ENCODE measurements around the gene GNB3. TPM values are rescaled to one million over a fixed set of nuclear protein-coding genes. Genes with fewer than 3 reads are reported as not detected.

GNB3 gene
- total RNA-seq, 1 donor from 2014 or later, result 16.6 TPM

DNA sequence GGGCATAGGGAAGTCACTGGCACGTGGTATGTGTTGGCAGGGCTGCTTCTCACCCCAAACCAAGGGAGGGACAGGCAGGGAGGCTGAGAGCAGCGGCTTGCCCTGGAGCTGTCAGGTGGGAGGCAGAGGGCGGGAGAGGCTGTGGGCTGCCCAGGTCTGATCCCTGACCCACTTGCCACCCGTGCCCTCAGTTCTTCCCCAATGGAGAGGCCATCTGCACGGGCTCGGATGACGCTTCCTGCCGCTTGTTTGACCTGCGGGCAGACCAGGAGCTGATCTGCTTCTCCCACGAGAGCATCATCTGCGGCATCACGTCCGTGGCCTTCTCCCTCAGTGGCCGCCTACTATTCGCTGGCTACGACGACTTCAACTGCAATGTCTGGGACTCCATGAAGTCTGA is 4.7 kb downstream of the GNB3 start:
- Mint-ChIP-seq H3K27ac (ENCODE audit: unreplicated experiment) (no peak overlapping the region), H3K27me3 (ENCODE audit: low read depth, unreplicated experiment) (no peaks in the 10 kb centered on the region), H3K4me1 (ENCODE audit: low read depth, unreplicated experiment) (no peaks in the 10 kb centered on the region), H3K4me3 (ENCODE audit: unreplicated experiment) (no peak overlapping the region), H3K36me3 (ENCODE audit: low read depth, unreplicated experiment) (peaks cover 13% of the 10 kb centered on the region), H3K9me3 (ENCODE audit: unreplicated experiment) (no peaks in the 10 kb centered on the region)
- DNase-seq (ENCODE audit: low read depth), result no peak
- peaks cover 34% of the 10 kb centered on the region for H3K79me2 ChIP-seq (ENCODE audit: insufficient read depth, low read length)
- no peak overlapping the region for H3K4me3 ChIP-seq (ENCODE audit: insufficient read depth, low read depth, low read length)
- no peak for FAIRE-seq
- no peaks in the 10 kb centered on the region for H3K27me3 ChIP-seq (ENCODE audit: insufficient read depth, low read length)
- H3K9ac ChIP-seq (ENCODE audit: low read length), result no peak overlapping the region
- H3K9me3 ChIP-seq (ENCODE audit: insufficient read depth, low read depth, low read length), result no peaks in the 10 kb centered on the region
- H3K36me3 ChIP-seq (ENCODE audit: insufficient read depth, low read length), result peaks cover 36% of the 10 kb centered on the region
- H4K20me1 ChIP-seq (ENCODE audit: insufficient read depth, low read length), result peaks cover 33% of the 10 kb centered on the region
- no peak for TF ChIP-seq EZH2 (IDR thresholded peaks at IDR 0.05; ENCODE audit: insufficient read depth, low read length)
- TF ChIP-seq, protein P1, sequence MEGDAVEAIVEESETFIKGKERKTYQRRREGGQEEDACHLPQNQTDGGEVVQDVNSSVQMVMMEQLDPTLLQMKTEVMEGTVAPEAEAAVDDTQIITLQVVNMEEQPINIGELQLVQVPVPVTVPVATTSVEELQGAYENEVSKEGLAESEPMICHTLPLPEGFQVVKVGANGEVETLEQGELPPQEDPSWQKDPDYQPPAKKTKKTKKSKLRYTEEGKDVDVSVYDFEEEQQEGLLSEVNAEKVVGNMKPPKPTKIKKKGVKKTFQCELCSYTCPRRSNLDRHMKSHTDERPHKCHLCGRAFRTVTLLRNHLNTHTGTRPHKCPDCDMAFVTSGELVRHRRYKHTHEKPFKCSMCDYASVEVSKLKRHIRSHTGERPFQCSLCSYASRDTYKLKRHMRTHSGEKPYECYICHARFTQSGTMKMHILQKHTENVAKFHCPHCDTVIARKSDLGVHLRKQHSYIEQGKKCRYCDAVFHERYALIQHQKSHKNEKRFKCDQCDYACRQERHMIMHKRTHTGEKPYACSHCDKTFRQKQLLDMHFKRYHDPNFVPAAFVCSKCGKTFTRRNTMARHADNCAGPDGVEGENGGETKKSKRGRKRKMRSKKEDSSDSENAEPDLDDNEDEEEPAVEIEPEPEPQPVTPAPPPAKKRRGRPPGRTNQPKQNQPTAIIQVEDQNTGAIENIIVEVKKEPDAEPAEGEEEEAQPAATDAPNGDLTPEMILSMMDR (IDR thresholded peaks at IDR 0.05; ENCODE audit: insufficient read depth, low read depth, low read length), result no peak
- H3K27ac ChIP-seq (ENCODE audit: low read depth, low read length), result no peak overlapping the region
- H3K4me1 ChIP-seq (ENCODE audit: insufficient read depth, low read length), result peaks cover 2% of the 10 kb centered on the region
- no peak overlapping the region for H2AFZ ChIP-seq (ENCODE audit: low read depth, low read length)
- H3K4me2 ChIP-seq (ENCODE audit: low read length), result no peak overlapping the region

DNA sequence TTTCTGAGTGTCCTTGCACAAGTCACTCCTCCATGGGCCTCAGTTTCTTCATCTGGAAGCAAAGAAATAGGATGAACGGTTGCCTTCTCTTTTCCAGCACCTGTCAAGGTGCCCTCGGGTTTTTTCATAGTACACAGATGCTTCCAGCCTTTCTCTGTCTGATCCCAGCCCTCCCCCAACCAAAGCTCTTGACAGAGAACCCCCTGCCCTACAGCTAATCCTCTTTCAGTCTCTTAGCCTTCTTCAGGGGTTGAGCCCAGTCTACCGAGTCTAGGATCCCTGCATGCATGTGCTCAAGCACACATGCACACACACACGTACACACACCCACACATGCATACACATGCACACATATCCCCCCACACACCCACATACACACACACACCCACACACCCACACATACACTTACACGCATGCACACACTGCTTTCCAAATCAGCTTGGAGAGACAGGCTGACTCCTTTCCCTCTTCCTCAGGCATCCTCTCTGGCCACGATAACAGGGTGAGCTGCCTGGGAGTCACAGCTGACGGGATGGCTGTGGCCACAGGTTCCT is 5.7 kb downstream of the GNB3 start:
- H3K4me1 ChIP-seq (ENCODE audit: insufficient read depth, low read length), result peaks cover 8% of the 10 kb centered on the region
- no peak overlapping the region for H3K27ac ChIP-seq (ENCODE audit: low read depth, low read length)
- H3K4me2 ChIP-seq (ENCODE audit: low read length), result no peak overlapping the region
- H2AFZ ChIP-seq (ENCODE audit: low read depth, low read length), result no peak overlapping the region
- H3K4me1 Mint-ChIP-seq (ENCODE audit: low read depth, unreplicated experiment), result peaks cover 1% of the 10 kb centered on the region
- H3K9me3 ChIP-seq (ENCODE audit: insufficient read depth, low read depth, low read length), result no peaks in the 10 kb centered on the region
- no peaks in the 10 kb centered on the region for H3K27me3 Mint-ChIP-seq (ENCODE audit: low read depth, unreplicated experiment)
- no peak for TF ChIP-seq EZH2 (IDR thresholded peaks at IDR 0.05; ENCODE audit: insufficient read depth, low read length)
- TF ChIP-seq, protein P1 (IDR thresholded peaks at IDR 0.05; ENCODE audit: insufficient read depth, low read depth, low read length), result no peak
- H3K4me3 ChIP-seq (ENCODE audit: insufficient read depth, low read depth, low read length), result no peak overlapping the region
- no peaks in the 10 kb centered on the region for H3K27me3 ChIP-seq (ENCODE audit: insufficient read depth, low read length)
- DNase-seq (ENCODE audit: low read depth) (no peak), FAIRE-seq (no peak)
- H3K36me3 ChIP-seq (ENCODE audit: insufficient read depth, low read length), result peaks cover 36% of the 10 kb centered on the region
- no peak overlapping the region for H3K9ac ChIP-seq (ENCODE audit: low read length)
- H3K79me2 ChIP-seq (ENCODE audit: insufficient read depth, low read length), result peaks cover 40% of the 10 kb centered on the region
- H3K27ac Mint-ChIP-seq (ENCODE audit: unreplicated experiment), result no peak overlapping the region
- no peak overlapping the region for H3K4me3 Mint-ChIP-seq (ENCODE audit: unreplicated experiment)
- no peaks in the 10 kb centered on the region for H3K9me3 Mint-ChIP-seq (ENCODE audit: unreplicated experiment)
- peaks cover 13% of the 10 kb centered on the region for H3K36me3 Mint-ChIP-seq (ENCODE audit: low read depth, unreplicated experiment)
- peaks cover 38% of the 10 kb centered on the region for H4K20me1 ChIP-seq (ENCODE audit: insufficient read depth, low read length)

DNA sequence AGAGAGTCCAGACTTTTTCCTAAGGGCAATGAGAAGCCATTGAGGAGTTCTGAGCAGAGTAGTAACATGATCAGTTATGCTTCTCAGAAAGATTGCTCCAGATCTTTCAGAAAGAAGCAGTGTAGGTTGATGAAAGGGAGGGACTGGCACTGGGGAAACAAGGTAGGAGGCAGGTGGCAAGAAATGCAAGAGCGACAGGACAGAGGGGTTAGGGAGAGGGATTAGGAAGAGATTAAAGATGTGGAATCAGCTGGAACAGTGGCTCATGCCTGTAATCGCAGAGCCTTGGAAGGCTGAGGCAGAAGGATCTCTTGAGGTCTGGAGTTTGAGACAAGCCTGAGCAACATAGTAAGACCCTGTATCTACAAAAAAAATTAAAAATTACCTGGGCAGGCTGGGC is 7.0 kb downstream of the GNB3 start:
- Histone ChIP-seq H3K4me3 (ENCODE audit: insufficient read depth, low read depth, low read length) (no peak overlapping the region), H3K9ac (ENCODE audit: low read length) (no peak overlapping the region), H3K4me1 (ENCODE audit: insufficient read depth, low read length) (peaks cover 8% of the 10 kb centered on the region), H3K27me3 (ENCODE audit: insufficient read depth, low read length) (no peaks in the 10 kb centered on the region), H3K79me2 (ENCODE audit: insufficient read depth, low read length) (peaks cover 40% of the 10 kb centered on the region), H4K20me1 (ENCODE audit: insufficient read depth, low read length) (peaks cover 36% of the 10 kb centered on the region), H3K9me3 (ENCODE audit: insufficient read depth, low read depth, low read length) (no peaks in the 10 kb centered on the region), H2AFZ (ENCODE audit: low read depth, low read length) (no peak overlapping the region), H3K27ac (ENCODE audit: low read depth, low read length) (no peak overlapping the region), H3K36me3 (ENCODE audit: insufficient read depth, low read length) (peaks cover 31% of the 10 kb centered on the region), H3K4me2 (ENCODE audit: low read length) (no peak overlapping the region)
- DNase-seq (ENCODE audit: low read depth) (no peak), FAIRE-seq (no peak)
- Mint-ChIP-seq H3K27me3 (ENCODE audit: low read depth, unreplicated experiment) (no peaks in the 10 kb centered on the region), H3K9me3 (ENCODE audit: unreplicated experiment) (no peaks in the 10 kb centered on the region), H3K4me3 (ENCODE audit: unreplicated experiment) (no peak overlapping the region), H3K4me1 (ENCODE audit: low read depth, unreplicated experiment) (peaks cover 1% of the 10 kb centered on the region), H3K27ac (ENCODE audit: unreplicated experiment) (no peak overlapping the region), H3K36me3 (ENCODE audit: low read depth, unreplicated experiment) (peaks cover 13% of the 10 kb centered on the region)
- TF ChIP-seq, protein P1 (IDR thresholded peaks at IDR 0.05; ENCODE audit: insufficient read depth, low read depth, low read length), result no peak
- no peak for TF ChIP-seq EZH2 (IDR thresholded peaks at IDR 0.05; ENCODE audit: insufficient read depth, low read length)

All from astrocyte (in vitro differentiated cells and primary cell).